HEK293 (cell line): Measurements from ENCODE around the gene ZNF469.

Experiments
- ATF2 ChIP-seq: fragments of 450-650 bp; formaldehyde crosslinking; IDR thresholded peaks from 2 replicates; pipeline ENCODE4 v1.5.1; 2016; ENCODE audit warnings: missing biosample characterization, missing genetic modification characterization, low read depth
- CTCF ChIP-seq: fragments of 450-650 bp; formaldehyde crosslinking; IDR thresholded peaks from 2 replicates; pipeline ENCODE4 v1.5.1; 2016; ENCODE audit warnings: missing biosample characterization, missing genetic modification characterization
- MYNN ChIP-seq: fragments of 450-650 bp; formaldehyde crosslinking; IDR thresholded peaks from 2 replicates; pipeline ENCODE4 v1.5.1; 2016; ENCODE audit warnings: missing biosample characterization, missing genetic modification characterization, borderline replicate concordance
- SCRT2 ChIP-seq: fragments of 450-650 bp; formaldehyde crosslinking; IDR thresholded peaks from 2 replicates; pipeline ENCODE4 v1.5.1; 2016; ENCODE audit warnings: missing biosample characterization, missing genetic modification characterization
- ZBTB26 ChIP-seq: fragments of 450-650 bp; formaldehyde crosslinking; optimal IDR thresholded peaks from 2 replicates; pipeline ENCODE3; 2016; ENCODE audit warnings: missing biosample characterization, mild to moderate bottlenecking, missing genetic modification characterization
- ZNF362 ChIP-seq: fragments of 450-650 bp; formaldehyde crosslinking; IDR thresholded peaks from 2 replicates; pipeline ENCODE4 v1.5.1; 2016; ENCODE audit warnings: missing biosample characterization, missing genetic modification characterization
- ZNF513 ChIP-seq: fragments of 450-650 bp; IDR thresholded peaks from 2 replicates; pipeline ENCODE4 v1.5.1; 2018; ENCODE audit warnings: missing biosample characterization, missing genetic modification characterization

DNA sequence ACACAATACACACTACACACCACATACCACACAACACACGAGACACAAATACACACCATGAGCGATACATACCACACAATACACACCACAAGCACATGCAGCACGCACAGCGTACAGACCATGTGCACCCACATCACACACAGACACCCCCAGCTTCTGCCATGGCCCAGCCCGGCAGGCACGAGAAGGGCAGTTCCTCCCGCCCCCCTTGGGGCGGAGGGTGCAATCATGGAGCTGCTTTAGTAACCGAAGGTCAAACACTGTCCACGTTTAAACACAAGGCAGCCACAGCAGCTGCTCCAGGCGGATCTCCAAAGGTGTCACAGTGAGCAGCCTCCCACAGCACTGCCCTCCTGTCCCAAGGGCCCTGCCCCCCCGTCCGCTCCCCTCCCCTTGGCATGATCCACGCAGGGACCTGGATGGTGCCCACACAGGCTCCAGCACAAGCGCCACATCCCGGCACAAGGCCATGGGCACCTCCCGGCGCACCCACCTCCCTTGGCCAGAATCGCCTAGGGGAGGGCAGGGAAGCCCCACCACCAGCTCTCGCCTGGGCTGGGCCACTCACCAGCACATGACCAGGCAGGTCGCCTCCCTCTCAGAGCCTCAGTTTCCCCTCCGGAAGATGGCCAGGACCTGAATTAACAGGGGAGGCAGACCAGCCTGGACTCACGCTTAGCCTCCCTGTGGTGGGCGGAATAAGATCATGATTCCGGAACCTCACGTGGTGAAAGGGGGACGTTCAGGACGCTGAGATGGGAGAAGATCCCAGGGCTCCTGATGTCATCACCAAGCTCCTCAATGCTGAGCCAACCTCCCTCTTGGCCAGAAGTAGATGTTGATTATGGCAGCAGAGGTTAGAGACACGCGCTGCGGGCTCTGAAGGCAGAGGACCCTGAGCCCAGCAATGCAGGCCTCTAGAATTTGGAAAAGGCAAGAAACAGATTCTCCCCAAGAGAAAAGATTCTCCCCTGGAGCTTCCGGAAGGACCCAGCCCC is 32.6 kb upstream of the ZNF469 start:
- TF ChIP-seq CTCF (tag by site-specific recombination) (no peak), MYNN (tag by site-specific recombination) (no peak), ZBTB26 (tag by site-specific recombination) (no peak), SCRT2 (tag by site-specific recombination) (no peak), ATF2 (tag by site-specific recombination) (no peak), ZNF513 (tag by site-specific recombination) (no peak), ZNF362 (tag by site-specific recombination) (no peak)
